ENCODE data around the gene FOXK2.
"Not testable (repeated sequence)": the region's sequence is repeated elsewhere in the genome, so short reads cannot be mapped to it uniquely, and the experiment has no call there.

Gene FOXK2

GRCh38 chr17:82577300-82577699, 57.8 kb downstream of the FOXK2 start:
- peaks cover 72% of the 10 kb centered on the region for H3K36me3 ChIP-seq (ENCODE audit: insufficient read depth, insufficient read length, low read length)

DNA sequence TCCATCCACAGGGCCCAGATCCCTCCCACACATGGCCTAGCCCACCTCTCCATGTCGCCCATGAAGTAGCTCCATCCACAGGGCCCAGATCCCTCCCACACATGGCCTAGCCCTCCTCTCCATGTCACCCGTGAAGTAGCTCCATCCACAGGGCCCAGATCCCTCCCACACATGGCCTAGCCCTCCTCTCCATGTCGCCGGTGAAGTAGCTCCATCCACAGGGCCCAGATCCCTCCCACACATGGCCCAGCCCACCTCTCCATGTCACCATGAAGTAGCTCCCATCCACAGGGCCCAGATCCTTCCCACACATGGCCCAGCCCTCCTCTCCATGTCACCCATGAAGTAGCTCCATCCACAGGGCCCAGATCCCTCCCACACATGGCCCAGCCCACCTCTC, 60.4 kb downstream of the FOXK2 start:
- H3K27me3 ChIP-seq (ENCODE audit: insufficient read depth, insufficient read length); H3K9me3 ChIP-seq (ENCODE audit: insufficient read depth, low read length); H3K4me1 ChIP-seq (ENCODE audit: insufficient read depth, insufficient read length); H3K9ac ChIP-seq (ENCODE audit: insufficient read length, low read depth); DNase-seq (ENCODE audit: low read depth, low spot score); H3K4me3 ChIP-seq (ENCODE audit: insufficient read length, low read depth): not testable (repeated sequence)
- peaks cover 71% of the 10 kb centered on the region for H3K36me3 ChIP-seq (ENCODE audit: insufficient read depth, insufficient read length, low read length)

More at GRCh38 chr17:82577300-82577699, 57.8 kb downstream of the FOXK2 start:
- DNase-seq (ENCODE audit: low read depth, low spot score): no peak
- H3K4me3 ChIP-seq (ENCODE audit: insufficient read length, low read depth): no peak overlapping the region
- H3K9ac ChIP-seq (ENCODE audit: insufficient read length, low read depth): no peak overlapping the region
- H3K4me1 ChIP-seq (ENCODE audit: insufficient read depth, insufficient read length): peaks cover 5% of the 10 kb centered on the region
- no peak for TF ChIP-seq SUZ12 (IDR thresholded peaks at IDR 0.05; ENCODE audit: extremely low read depth, insufficient read depth, insufficient read length)
- TF ChIP-seq YY1 (IDR thresholded peaks at IDR 0.05; ENCODE audit: insufficient read depth, insufficient read length): no peak
- TF ChIP-seq ZNF274 (IDR thresholded peaks at IDR 0.05; ENCODE audit: low read depth, low read length): no peak
- H3K9me3 ChIP-seq (ENCODE audit: insufficient read depth, low read length): no peaks in the 10 kb centered on the region
- no peaks in the 10 kb centered on the region for H3K27me3 ChIP-seq (ENCODE audit: insufficient read depth, insufficient read length)

DNA sequence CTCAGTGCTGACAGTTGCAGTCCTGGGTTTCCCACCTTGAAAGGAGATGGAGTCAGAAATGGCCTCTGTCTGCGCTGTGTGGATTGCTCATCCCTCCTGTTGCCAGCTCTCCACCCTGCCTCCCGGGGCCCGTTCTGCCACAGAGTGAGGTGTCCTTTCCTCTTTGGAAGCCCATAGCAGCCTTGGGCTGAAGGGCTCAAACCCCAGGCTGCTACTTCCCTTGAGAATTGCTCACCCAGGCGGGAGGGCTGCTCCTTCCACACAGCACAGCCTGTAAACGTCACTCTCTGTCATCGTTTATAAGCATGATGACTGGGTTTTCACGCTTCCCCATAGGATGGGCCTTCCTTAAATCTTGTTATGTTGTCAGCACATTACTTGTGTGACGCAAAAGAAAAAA, 62.7 kb downstream of the FOXK2 start:
- TF ChIP-seq SUZ12 (IDR thresholded peaks at IDR 0.05; ENCODE audit: extremely low read depth, insufficient read depth, insufficient read length) (no peak), ZNF274 (IDR thresholded peaks at IDR 0.05; ENCODE audit: low read depth, low read length) (no peak), YY1 (IDR thresholded peaks at IDR 0.05; ENCODE audit: insufficient read depth, insufficient read length) (no peak)
- Histone ChIP-seq H3K9me3 (ENCODE audit: insufficient read depth, low read length) (no peaks in the 10 kb centered on the region), H3K27me3 (ENCODE audit: insufficient read depth, insufficient read length) (no peaks in the 10 kb centered on the region), H3K36me3 (ENCODE audit: insufficient read depth, insufficient read length, low read length) (peaks cover 66% of the 10 kb centered on the region), H3K9ac (ENCODE audit: insufficient read length, low read depth) (no peak overlapping the region), H3K4me3 (ENCODE audit: insufficient read length, low read depth) (no peak overlapping the region), H3K4me1 (ENCODE audit: insufficient read depth, insufficient read length) (peaks cover 7% of the 10 kb centered on the region)
- DNase-seq (ENCODE audit: low read depth, low spot score): no peak

- no peak overlapping the region for H3K9ac ChIP-seq (ENCODE audit: insufficient read length, low read depth)
Measured at GRCh38 chr17:82582709-82583108, 63.2 kb downstream of the FOXK2 start.

GRCh38 chr17:82583720-82584234, 64.2 kb downstream of the FOXK2 start:
- Histone ChIP-seq H3K9ac (ENCODE audit: insufficient read length, low read depth) (no peak overlapping the region), H3K36me3 (ENCODE audit: insufficient read depth, insufficient read length, low read length) (peaks cover 67% of the 10 kb centered on the region)

More at GRCh38 chr17:82582709-82583108, 63.2 kb downstream of the FOXK2 start:
- TF ChIP-seq SUZ12 (IDR thresholded peaks at IDR 0.05; ENCODE audit: extremely low read depth, insufficient read depth, insufficient read length) (no peak), YY1 (IDR thresholded peaks at IDR 0.05; ENCODE audit: insufficient read depth, insufficient read length) (no peak), ZNF274 (IDR thresholded peaks at IDR 0.05; ENCODE audit: low read depth, low read length) (no peak)
- Histone ChIP-seq H3K36me3 (ENCODE audit: insufficient read depth, insufficient read length, low read length) (peaks cover 67% of the 10 kb centered on the region), H3K27me3 (ENCODE audit: insufficient read depth, insufficient read length) (no peaks in the 10 kb centered on the region), H3K4me3 (ENCODE audit: insufficient read length, low read depth) (no peak overlapping the region), H3K9me3 (ENCODE audit: insufficient read depth, low read length) (no peaks in the 10 kb centered on the region), H3K4me1 (ENCODE audit: insufficient read depth, insufficient read length) (peaks cover 5% of the 10 kb centered on the region)
- no peak for DNase-seq (ENCODE audit: low read depth, low spot score)

GRCh38 chr17:82585935-82586575, 66.5 kb downstream of the FOXK2 start:
- DNase-seq (ENCODE audit: low read depth, low spot score); H3K4me3 ChIP-seq (ENCODE audit: insufficient read length, low read depth); H3K4me1 ChIP-seq (ENCODE audit: insufficient read depth, insufficient read length); H3K9me3 ChIP-seq (ENCODE audit: insufficient read depth, low read length); H3K9ac ChIP-seq (ENCODE audit: insufficient read length, low read depth); H3K27me3 ChIP-seq (ENCODE audit: insufficient read depth, insufficient read length): not testable (repeated sequence)
- peaks cover 79% of the 10 kb centered on the region for H3K36me3 ChIP-seq (ENCODE audit: insufficient read depth, insufficient read length, low read length)

More at GRCh38 chr17:82583720-82584234, 64.2 kb downstream of the FOXK2 start:
- peaks cover 5% of the 10 kb centered on the region for H3K4me1 ChIP-seq (ENCODE audit: insufficient read depth, insufficient read length)
- no peak for DNase-seq (ENCODE audit: low read depth, low spot score)
- no peak overlapping the region for H3K4me3 ChIP-seq (ENCODE audit: insufficient read length, low read depth)
- no peaks in the 10 kb centered on the region for H3K27me3 ChIP-seq (ENCODE audit: insufficient read depth, insufficient read length)
- H3K9me3 ChIP-seq (ENCODE audit: insufficient read depth, low read length): no peaks in the 10 kb centered on the region
- TF ChIP-seq YY1 (IDR thresholded peaks at IDR 0.05; ENCODE audit: insufficient read depth, insufficient read length) (no peak), ZNF274 (IDR thresholded peaks at IDR 0.05; ENCODE audit: low read depth, low read length) (no peak), SUZ12 (IDR thresholded peaks at IDR 0.05; ENCODE audit: extremely low read depth, insufficient read depth, insufficient read length) (no peak)

DNA sequence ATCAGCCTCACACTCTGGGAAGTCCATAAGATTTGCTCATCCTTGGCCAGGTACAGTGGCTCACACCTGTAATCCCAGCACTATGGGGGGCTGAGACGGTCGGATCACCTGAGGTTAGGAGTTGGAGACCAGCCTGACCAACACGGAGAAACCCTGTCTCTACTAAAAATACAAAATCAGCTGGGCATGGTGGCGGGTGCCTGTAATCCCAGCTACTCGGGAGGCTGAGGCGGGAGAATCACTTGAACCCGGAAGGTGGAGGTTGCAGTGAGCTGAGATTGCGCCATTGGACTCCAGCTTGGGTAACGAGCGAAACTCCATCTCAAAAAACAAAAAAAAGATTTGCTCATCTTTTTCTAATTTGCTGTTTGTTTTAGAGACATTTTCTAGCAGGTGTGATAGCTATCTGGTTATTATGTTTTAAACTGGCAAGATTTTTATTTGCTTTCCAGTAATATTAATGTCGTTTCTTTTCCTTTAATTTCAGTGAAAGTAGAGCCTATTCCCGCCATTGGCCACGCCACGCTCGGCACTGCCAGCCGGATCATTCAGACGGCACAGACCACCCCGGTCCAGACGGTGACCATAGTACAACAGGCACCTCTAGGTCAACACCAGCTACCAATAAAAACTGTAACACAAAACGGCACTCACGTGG, 67.2 kb downstream of the FOXK2 start:
- TF ChIP-seq ZNF274 (IDR thresholded peaks at IDR 0.05; ENCODE audit: low read depth, low read length): no peak
- no peak overlapping the region for H3K9ac ChIP-seq (ENCODE audit: insufficient read length, low read depth)
- H3K27me3 ChIP-seq (ENCODE audit: insufficient read depth, insufficient read length): no peaks in the 10 kb centered on the region
- H3K4me1 ChIP-seq (ENCODE audit: insufficient read depth, insufficient read length): peaks cover 5% of the 10 kb centered on the region
- no peak for DNase-seq (ENCODE audit: low read depth, low spot score)
- no peaks in the 10 kb centered on the region for H3K9me3 ChIP-seq (ENCODE audit: insufficient read depth, low read length)
- H3K36me3 ChIP-seq (ENCODE audit: insufficient read depth, insufficient read length, low read length): peaks cover 83% of the 10 kb centered on the region
- H3K4me3 ChIP-seq (ENCODE audit: insufficient read length, low read depth): no peak overlapping the region
